ENCODE measurements around the gene FBXL20.

DNA sequence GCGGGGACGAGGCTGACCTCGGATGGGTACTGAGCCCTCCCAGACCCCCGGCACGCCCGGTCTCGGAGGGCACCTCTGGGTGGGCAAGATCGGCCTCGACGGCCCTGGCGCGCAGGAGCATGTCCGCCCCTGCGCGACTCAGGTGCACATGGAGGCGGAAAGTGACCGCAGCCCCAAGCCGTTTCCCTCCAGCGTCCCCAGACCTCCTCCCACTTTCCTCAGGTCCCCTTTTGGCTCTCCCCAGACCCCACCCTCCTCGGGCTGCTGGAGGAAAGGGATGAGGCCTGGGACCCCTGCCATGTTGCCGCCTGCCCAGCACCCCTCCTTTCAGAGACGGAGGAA, 191.4 kb downstream of the FBXL20 start:
- TF ChIP-seq NFATC3 (IDR thresholded peaks at IDR 0.05) (no peak), ATF1 (CRISPR knock-in tag; IDR thresholded peaks at IDR 0.05) (no peak), ATF1 (tag; IDR thresholded peaks at IDR 0.05) (no peak), GTF2A2 (tag; IDR thresholded peaks at IDR 0.05) (no peak), FOXP4 (CRISPR knock-in tag; IDR thresholded peaks at IDR 0.05; ENCODE audit: borderline replicate concordance) (no peak), ARNT (IDR thresholded peaks at IDR 0.05) (no peak), MXI1 (IDR thresholded peaks at IDR 0.05; ENCODE audit: low read depth, low read length) (no peak), FOXK1 (CRISPR knock-in tag; IDR thresholded peaks at IDR 0.05; ENCODE audit: borderline replicate concordance) (no peak), MEF2D (tag; conservative IDR thresholded peaks at IDR 0.05; ENCODE audit: low read depth) (no peak), GABPA (tag; conservative IDR thresholded peaks at IDR 0.05; ENCODE audit: low read depth) (no peak), NR3C1 (CRISPR knock-in tag; IDR thresholded peaks at IDR 0.05) (no peak), ZNF780A (CRISPR knock-in tag; IDR thresholded peaks at IDR 0.05) (no peak), TCF7L2 (IDR thresholded peaks at IDR 0.05; ENCODE audit: low read depth, low read length) (no peak)
- TF ChIP-seq, protein P1, sequence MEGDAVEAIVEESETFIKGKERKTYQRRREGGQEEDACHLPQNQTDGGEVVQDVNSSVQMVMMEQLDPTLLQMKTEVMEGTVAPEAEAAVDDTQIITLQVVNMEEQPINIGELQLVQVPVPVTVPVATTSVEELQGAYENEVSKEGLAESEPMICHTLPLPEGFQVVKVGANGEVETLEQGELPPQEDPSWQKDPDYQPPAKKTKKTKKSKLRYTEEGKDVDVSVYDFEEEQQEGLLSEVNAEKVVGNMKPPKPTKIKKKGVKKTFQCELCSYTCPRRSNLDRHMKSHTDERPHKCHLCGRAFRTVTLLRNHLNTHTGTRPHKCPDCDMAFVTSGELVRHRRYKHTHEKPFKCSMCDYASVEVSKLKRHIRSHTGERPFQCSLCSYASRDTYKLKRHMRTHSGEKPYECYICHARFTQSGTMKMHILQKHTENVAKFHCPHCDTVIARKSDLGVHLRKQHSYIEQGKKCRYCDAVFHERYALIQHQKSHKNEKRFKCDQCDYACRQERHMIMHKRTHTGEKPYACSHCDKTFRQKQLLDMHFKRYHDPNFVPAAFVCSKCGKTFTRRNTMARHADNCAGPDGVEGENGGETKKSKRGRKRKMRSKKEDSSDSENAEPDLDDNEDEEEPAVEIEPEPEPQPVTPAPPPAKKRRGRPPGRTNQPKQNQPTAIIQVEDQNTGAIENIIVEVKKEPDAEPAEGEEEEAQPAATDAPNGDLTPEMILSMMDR (IDR thresholded peaks at IDR 0.05 in 2 of 3, conservative IDR thresholded peaks at IDR 0.05 in 1 of 3; ENCODE audit: insufficient read depth in 2 of 3, low read depth in 1 of 3, low read length in 3 of 3): no peak
